HepG2 (cell line): ENCODE data around the gene CHST6. TPM values are rescaled to one million over a fixed set of nuclear protein-coding genes. Genes with fewer than 3 reads are reported as not detected.
A peak's percentile ranks its signal among the peaks of the same experiment; 100 is the strongest.

Experiments used
- ATAC-seq: fragments of 200-7000 bp; cut with Tn5 transposase; 3 replicates; pipeline ENCODE4 v1.9.1; 2020; ENCODE audit warnings: mild to moderate bottlenecking, moderate library complexity
- BruUV-seq: library from RNA; stranded (reverse); fragments of 400-500 nt; replicated peaks from 2 replicates; lab custom pipeline; 2021; lab: Mats Ljungman, UMichigan
- CTCF ChIA-PET: fragments of 300-600 bp; formaldehyde crosslinking; extraction: SDS; loops from one replicate; lab custom pipeline; 2021; ENCODE audit warnings: low total read pairs, inconsistent platforms, low intra/inter-chr PET ratio; lab: Yijun Ruan, JAX
- POLR2A ChIA-PET: fragments of 350-600 bp; sonication (Branson Sonifier 250); formaldehyde crosslinking; loops from one replicate; lab custom pipeline; 2020; ENCODE audit warnings: antibody characterized with exemption, inconsistent platforms; lab: Yijun Ruan, JAX
- DNase-seq: peaks from one replicate; pipeline ENCODE4 v3.0.0-alpha.2; 2015; ENCODE audit warnings: low spot score
- FAIRE-seq: peaks from 3 replicates; lab custom pipeline; 2011; peaks lifted over from hg19 to GRCh38; lab: Jason Lieb, UNC
- H2AFZ ChIP-seq: one replicate; pipeline ENCODE4 v1.6.1; 2011; ENCODE audit warnings: low read length, inconsistent platforms
- H3K27ac ChIP-seq: fragments of 300-600 bp; 3 replicates; pipeline ENCODE4 v1.8.0; 2011; ENCODE audit warnings: mixed run types, mild to moderate bottlenecking, mixed read lengths, low read length, inconsistent platforms; ENCODE audit not compliant: insufficient read depth; ENCODE audit errors: extremely low read length
- H3K27me3 ChIP-seq, 2 experiments: fragments of 200-600 bp in 1 of 2; 2 replicates in 1 of 2; 3 replicates in 1 of 2; pipeline versions ENCODE4 v1.6.0 to v1.8.0; 2011; ENCODE audit warnings: low read length in 2 of 2, mild to moderate bottlenecking in 2 of 2, moderate library complexity in 2 of 2, inconsistent platforms in 1 of 2; ENCODE audit not compliant: insufficient read depth in 2 of 2, control insufficient read depth in 1 of 2
- H3K36me3 ChIP-seq, 2 experiments: fragments of 200-600 bp in 1 of 2; replicated peaks in 1 of 2; 2 replicates in 1 of 2; 3 replicates in 1 of 2; pipeline versions ENCODE4 v1.5.1 to v1.8.0; 2011; ENCODE audit warnings: low read length in 2 of 2, inconsistent platforms in 1 of 2; ENCODE audit not compliant: insufficient read depth in 2 of 2, control insufficient read depth in 1 of 2
- H3K4me1 ChIP-seq: 2 replicates; pipeline ENCODE4 v1.5.1; 2012; ENCODE audit warnings: low read length, inconsistent platforms; ENCODE audit not compliant: insufficient read depth
- H3K4me2 ChIP-seq: 2 replicates; pipeline ENCODE4 v1.6.0; 2011; ENCODE audit warnings: low read depth, low read length, inconsistent platforms
- H3K4me3 ChIP-seq, 3 experiments: fragments of 200-600 bp in 1 of 3; sonication (generic), shearing (Covaris generic) in 1 of 3; replicated peaks in 1 of 3; 2 replicates each; pipeline ENCODE4 v1.5.1; 2011 to 2016; ENCODE audit warnings: low read length in 3 of 3, inconsistent platforms in 2 of 3, low read depth in 2 of 3, mild to moderate bottlenecking in 2 of 3, control low read depth in 1 of 3, mixed read lengths in 1 of 3; ENCODE audit not compliant: insufficient read depth in 1 of 3
- H3K79me2 ChIP-seq: one replicate; pipeline ENCODE4 v1.6.1; 2011; ENCODE audit warnings: low read length, inconsistent platforms; ENCODE audit not compliant: insufficient read depth
- H3K9ac ChIP-seq: 2 replicates; pipeline ENCODE4 v1.6.0; 2011; ENCODE audit warnings: mild to moderate bottlenecking, low read depth, low read length, inconsistent platforms; ENCODE audit not compliant: insufficient read depth
- H3K9me3 ChIP-seq: 2 replicates; pipeline ENCODE4 v1.5.1; 2012; ENCODE audit warnings: mild to moderate bottlenecking, low read length
- H4K20me1 ChIP-seq: 2 replicates; pipeline ENCODE4 v1.6.0; 2011; ENCODE audit warnings: inconsistent platforms, mild to moderate bottlenecking, low read length, moderate library complexity; ENCODE audit not compliant: insufficient read depth
- ZNF143 ChIP-seq: sonication (generic); formaldehyde crosslinking; IDR thresholded peaks from 2 replicates; pipeline ENCODE4 v1.4.0; 2020; ENCODE audit warnings: missing genetic modification reagents
- ZNF383 ChIP-seq: sonication (generic); formaldehyde crosslinking; IDR thresholded peaks from 2 replicates; pipeline ENCODE4 v1.4.0; 2020; ENCODE audit warnings: missing genetic modification reagents, mild to moderate bottlenecking, borderline replicate concordance
- WGBS: methylation state at CpG from one replicate; pipeline ENCODE4 v1.1.6; 2017; ENCODE audit warnings: low lambda C conversion rate; 5-methylcytosine and 5-hydroxymethylcytosine counted together
- in situ Hi-C: cut with HindIII; loops from 2 replicates; pipeline ENCODE4 v1.10.0; 2017; ENCODE audit warnings: low pct_unique_long_range_greater_than_20kb; ENCODE audit not compliant: extremely low pct_ligation_motif_present
- intact Hi-C: fragments of 100-400 bp; cut with micrococcal nuclease; formaldehyde crosslinking; loops from one replicate; pipeline ENCODE4 v1.10.0; 2022; ENCODE audit not compliant: unreplicated experiment
- polyA plus RNA-seq, 8 experiments: library from polyadenylated mRNA; depleted of rRNA in 3 of 8; stranded (reverse) in 7 of 8; unstranded in 1 of 8; fragments of >200 nt; fragmentation: Illumina TruSeq in 4 of 8; extraction: Trizol in 4 of 8; gene quantifications; 2 replicates each; pipeline versions ENCODE4 v1.2.1 to v1.2.3, GENCODE V29; 2011 to 2016; ENCODE audit warnings: low read depth in 4 of 8, missing spikeins in 1 of 8, mixed read lengths in 1 of 8; ENCODE audit not compliant: insufficient read depth in 1 of 8
- total RNA-seq, 5 experiments: library from RNA; depleted of rRNA; stranded (reverse); fragments of >200 nt; fragmentation: Illumina TruSeq; extraction: Trizol; gene quantifications; 2 replicates each; pipeline ENCODE4 v1.2.3, GENCODE V29; 2016; ENCODE audit warnings: low read depth in 1 of 5

The CHST6 gene
- total and polyA plus RNA-seq, 2 of the 13 experiments (the other 11 are each of a cell fraction or from before 2014, with no cell fraction given): 0.18 to 0.91 TPM

DNA sequence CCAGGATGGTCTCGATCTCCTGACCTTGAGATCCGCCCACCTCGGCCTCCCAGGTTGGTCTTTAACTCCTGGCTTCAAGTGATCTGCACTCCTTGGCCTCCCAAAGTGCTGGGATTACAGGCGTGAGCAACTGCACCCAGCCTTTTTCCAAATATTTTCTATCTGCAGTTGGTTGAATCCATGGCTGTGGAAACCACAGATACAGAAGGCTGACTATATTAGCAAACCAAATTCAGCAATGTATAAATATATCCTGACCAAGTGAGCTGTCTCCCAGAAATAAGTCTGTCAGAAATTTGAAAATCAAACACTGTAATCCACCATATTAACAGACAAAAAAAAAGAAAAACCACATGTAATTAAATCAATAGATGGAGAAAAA, 71.5 kb downstream of the CHST6 start:
- Histone ChIP-seq H3K9ac (no peak overlapping the region), H3K4me1 (peaks cover 88% of the 10 kb centered on the region), H3K4me3 (0 out of 6 replicates have a peak overlapping the region, but pooled peaks of 1 of the 3 experiments have one; percentile 49), H3K4me2 (peak overlapping the region; percentile 72), H3K27ac (peak overlapping the region; percentile 85), H3K9me3 (no peaks in the 10 kb centered on the region), H4K20me1 (no peaks in the 10 kb centered on the region), H2AFZ (no peak overlapping the region), H3K79me2 (peaks cover 84% of the 10 kb centered on the region), H3K36me3 (no peaks in the 10 kb centered on the region; a peak in 3 of 5 replicates), H3K27me3 (no peaks in the 10 kb centered on the region)
- in situ Hi-C loops: no loop called here
- ATAC-seq (peak; percentile 28), DNase-seq (no peak), FAIRE-seq (no peak)
- CTCF ChIA-PET: interaction anchor here (1.5 kb wide), 1 partner anchor 41 kb away, joined by 4 read pairs; the partner anchor contains the start of gene TMEM170A
- POLR2A ChIA-PET: interaction anchor here (3.5 kb wide), 1 partner anchor 10 kb away, joined by 12 read pairs; the partner anchor contains the start of gene CFDP1
- whole genome bisulfite sequencing: 64% methylated on average over 4 of the region's 4 CpGs
- no peak for TF ChIP-seq ZNF143 (CRISPR knock-in tag)
- peak; percentile 6; the same call in 1 of the 2 replicates for TF ChIP-seq ZNF383 (CRISPR knock-in tag)
- no TSS peak for BruUV-seq
- intact Hi-C loops: loop anchor here (1.0 kb wide), 1 partner anchor 43 kb away; no protein-coding TSS in a partner anchor

Other genes starting within 250 kb of the CHST6 start
- gene BCAR1, start 243.8 kb downstream of the CHST6 start, total RNA-seq (2016; rRNA removed; fragmentation: Illumina TruSeq; extraction: Trizol): 35.9 and 48.1 TPM in 2 replicates
- gene BCAR1, start 243.8 kb downstream of the CHST6 start, polyA plus RNA-seq (2011; rRNA removed): 51.7 and 57.8 TPM in 2 replicates
- 153 and 198 TPM in 2 replicates for gene CFDP1, start 61.9 kb downstream of the CHST6 start, total RNA-seq (2016; rRNA removed; fragmentation: Illumina TruSeq; extraction: Trizol)
- 59.8 and 78.6 TPM in 2 replicates for gene CFDP1, start 61.9 kb downstream of the CHST6 start, polyA plus RNA-seq (2011; rRNA removed)
- gene TMEM170A, start 30.8 kb downstream of the CHST6 start, total RNA-seq (2016; rRNA removed; fragmentation: Illumina TruSeq; extraction: Trizol): 39.7 and 44.7 TPM in 2 replicates
- 30.0 and 35.7 TPM in 2 replicates for gene TMEM170A, start 30.8 kb downstream of the CHST6 start, polyA plus RNA-seq (2011; rRNA removed)
- gene CHST5, start 40.7 kb upstream of the CHST6 start, total RNA-seq (2016; rRNA removed; fragmentation: Illumina TruSeq; extraction: Trizol): not detected in 2 replicates
- gene CHST5, start 40.7 kb upstream of the CHST6 start, polyA plus RNA-seq (2011; rRNA removed): 0.05 TPM in 1 of 2 replicates, not detected in the other
- gene TMEM231, start 60.8 kb upstream of the CHST6 start, total RNA-seq (2016; rRNA removed; fragmentation: Illumina TruSeq; extraction: Trizol): 2.3 and 3.5 TPM in 2 replicates
- gene TMEM231, start 60.8 kb upstream of the CHST6 start, polyA plus RNA-seq (2011; rRNA removed): 7.4 TPM in 2 replicates
- gene GABARAPL2, start 70.9 kb upstream of the CHST6 start, total RNA-seq (2016; rRNA removed; fragmentation: Illumina TruSeq; extraction: Trizol): 76.4 and 82.4 TPM in 2 replicates
- 68.4 and 83.0 TPM in 2 replicates for gene GABARAPL2, start 70.9 kb upstream of the CHST6 start, polyA plus RNA-seq (2011; rRNA removed)
- gene ADAT1, start 127.8 kb upstream of the CHST6 start, total RNA-seq (2016; rRNA removed; fragmentation: Illumina TruSeq; extraction: Trizol): 40.8 and 50.7 TPM in 2 replicates
- gene ADAT1, start 127.8 kb upstream of the CHST6 start, polyA plus RNA-seq (2011; rRNA removed): 15.5 and 18.4 TPM in 2 replicates
- gene KARS1, start 152.2 kb upstream of the CHST6 start, total RNA-seq (2016; rRNA removed; fragmentation: Illumina TruSeq; extraction: Trizol): 276 and 379 TPM in 2 replicates
- gene KARS1, start 152.2 kb upstream of the CHST6 start, polyA plus RNA-seq (2011; rRNA removed): 111 and 141 TPM in 2 replicates
- 50.2 and 53.1 TPM in 2 replicates for gene TERF2IP, start 152.3 kb upstream of the CHST6 start, total RNA-seq (2016; rRNA removed; fragmentation: Illumina TruSeq; extraction: Trizol)
- gene TERF2IP, start 152.3 kb upstream of the CHST6 start, polyA plus RNA-seq (2011; rRNA removed): 22.5 and 26.4 TPM in 2 replicates
- not detected in 2 replicates for gene CPHXL2, start 181.6 kb upstream of the CHST6 start, total RNA-seq (2016; rRNA removed; fragmentation: Illumina TruSeq; extraction: Trizol)
- gene CPHXL2, start 181.6 kb upstream of the CHST6 start, polyA plus RNA-seq (2011; rRNA removed): not detected in 2 replicates
- gene DUXB, start 206.0 kb upstream of the CHST6 start, total RNA-seq (2016; rRNA removed; fragmentation: Illumina TruSeq; extraction: Trizol): not detected in 2 replicates
- gene DUXB, start 206.0 kb upstream of the CHST6 start, polyA plus RNA-seq (2011; rRNA removed): not detected in 2 replicates
- not detected in 2 replicates for gene CPHXL, start 231.0 kb upstream of the CHST6 start, total RNA-seq (2016; rRNA removed; fragmentation: Illumina TruSeq; extraction: Trizol)
- gene CPHXL, start 231.0 kb upstream of the CHST6 start, polyA plus RNA-seq (2011; rRNA removed): not detected in 2 replicates